ENCODE data around the gene ADCK2.
"Not testable (repeated sequence)": the region's sequence is repeated elsewhere in the genome, so short reads cannot be mapped to it uniquely, and the experiment has no call there.

ADCK2 gene

DNA sequence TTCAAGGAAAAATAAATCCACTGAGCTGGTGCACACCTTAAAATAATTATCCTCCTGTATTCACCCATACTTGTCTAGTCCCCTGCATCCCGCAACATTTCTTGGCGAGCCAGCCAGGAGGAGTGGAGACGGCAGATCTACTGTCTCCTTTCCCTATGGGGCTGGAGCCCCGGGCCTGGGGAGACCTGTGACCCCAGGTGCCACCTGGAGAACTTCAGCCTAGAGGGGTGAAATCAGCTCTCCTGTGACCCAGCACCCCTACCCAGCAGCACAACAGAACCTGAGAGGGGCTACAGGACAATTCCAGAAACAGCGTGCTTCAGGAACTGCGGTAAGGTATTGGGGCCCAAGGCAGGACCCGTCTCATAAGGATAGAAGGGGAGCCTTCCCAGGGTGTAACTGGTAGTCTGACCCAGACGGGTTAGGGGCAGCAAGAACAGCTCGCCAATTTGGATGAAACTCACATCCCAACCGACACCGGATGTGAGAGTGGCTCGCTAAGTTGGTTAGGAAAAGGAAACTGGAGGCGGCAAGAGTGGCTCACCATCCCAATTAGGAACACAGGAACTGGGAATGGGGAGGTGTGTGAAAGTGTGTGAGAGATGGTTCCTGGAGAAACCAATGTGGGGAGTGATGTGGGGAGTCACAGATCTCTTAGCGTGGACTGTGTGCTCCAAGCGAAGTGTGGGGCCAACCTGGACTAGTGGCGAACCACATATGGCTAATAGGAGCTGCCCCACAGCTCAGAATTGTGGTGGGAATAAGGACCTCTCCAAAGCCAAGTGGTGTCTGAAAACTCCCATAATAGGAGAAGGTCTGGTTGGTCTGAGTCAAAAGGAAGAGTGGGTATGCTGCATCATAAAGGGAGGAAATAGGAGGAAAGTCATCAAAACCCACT is 17.0 kb upstream of the ADCK2 start:
- in situ Hi-C loops (cut with MboI; ENCODE audit: low sequenced_read_pairs), result no loop called here
- H3K4me1 ChIP-seq, result peaks cover 4% of the 10 kb centered on the region
- H3K9me3 ChIP-seq, result no peaks in the 10 kb centered on the region
- no peak for DNase-seq (ENCODE audit: low spot score in 2 of 2)
- no peaks in the 10 kb centered on the region for H3K36me3 ChIP-seq (replicated peaks)
- peaks cover 3% of the 10 kb centered on the region; the same call in 1 of the 2 replicates for H3K27me3 ChIP-seq (ENCODE audit: low read depth)
- H3K4me3 ChIP-seq, result no peak overlapping the region

GRCh38 chr7:140656548-140657515 is 15.9 kb upstream of the ADCK2 start:
- Histone ChIP-seq H3K27me3 (ENCODE audit: low read depth) (peaks cover 3% of the 10 kb centered on the region; the same call in 1 of the 2 replicates), H3K36me3 (replicated peaks) (no peaks in the 10 kb centered on the region), H3K9me3 (no peaks in the 10 kb centered on the region), H3K4me3 (no peak overlapping the region), H3K4me1 (peaks cover 4% of the 10 kb centered on the region)
- in situ Hi-C loops (cut with MboI; ENCODE audit: low sequenced_read_pairs), result no loop called here
- no peak for DNase-seq (ENCODE audit: low spot score in 2 of 2)

- no peaks in the 10 kb centered on the region for H3K36me3 ChIP-seq (replicated peaks)
- H3K4me1 ChIP-seq, result peaks cover 4% of the 10 kb centered on the region
- no peak for DNase-seq (ENCODE audit: low spot score in 2 of 2)
- in situ Hi-C loops (cut with MboI; ENCODE audit: low sequenced_read_pairs), result no loop called here
- H3K9me3 ChIP-seq, result no peaks in the 10 kb centered on the region
- no peak overlapping the region for H3K4me3 ChIP-seq
- peaks cover 3% of the 10 kb centered on the region; the same call in 1 of the 2 replicates for H3K27me3 ChIP-seq (ENCODE audit: low read depth)
Observed at GRCh38 chr7:140657891-140658290, 14.9 kb upstream of the ADCK2 start.

DNA sequence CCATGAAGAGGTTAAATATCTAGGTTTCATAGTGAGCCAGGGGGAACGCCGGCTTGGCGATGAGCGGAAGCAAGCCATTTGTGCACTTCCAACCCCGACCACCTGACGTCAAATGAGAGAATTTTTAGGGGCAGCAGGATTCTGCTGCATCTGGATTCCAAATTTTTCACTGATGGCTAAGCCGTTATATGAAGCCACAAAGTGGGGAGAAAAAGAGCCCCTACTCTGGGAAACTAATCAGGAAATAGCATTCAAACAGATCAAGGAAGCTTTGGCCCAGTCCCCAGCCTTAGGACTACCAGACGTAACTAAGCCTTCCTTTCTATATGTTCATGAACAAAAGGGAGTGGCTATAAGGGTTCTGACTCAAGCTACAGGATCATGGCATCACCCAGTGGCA is 12.9 kb upstream of the ADCK2 start:
- Histone ChIP-seq H3K4me3 (no peak overlapping the region), H3K36me3 (replicated peaks) (no peaks in the 10 kb centered on the region), H3K9me3 (no peaks in the 10 kb centered on the region), H3K27me3 (ENCODE audit: low read depth) (peaks cover 8% of the 10 kb centered on the region), H3K4me1 (no peaks in the 10 kb centered on the region)
- in situ Hi-C loops (cut with MboI; ENCODE audit: low sequenced_read_pairs), result no loop called here
- DNase-seq (ENCODE audit: low spot score in 2 of 2), result no peak

- in situ Hi-C loops (cut with MboI; ENCODE audit: low sequenced_read_pairs), result no loop called here
- Histone ChIP-seq H3K9me3 (no peaks in the 10 kb centered on the region), H3K4me1 (no peaks in the 10 kb centered on the region), H3K27me3 (ENCODE audit: low read depth) (peaks cover 8% of the 10 kb centered on the region), H3K4me3 (no peak overlapping the region), H3K36me3 (replicated peaks) (no peaks in the 10 kb centered on the region)
- no peak for DNase-seq (ENCODE audit: low spot score in 2 of 2)
Observed at GRCh38 chr7:140661124-140661523, 11.6 kb upstream of the ADCK2 start.

- H3K9me3 ChIP-seq; H3K4me3 ChIP-seq; in situ Hi-C loops (cut with MboI; ENCODE audit: low sequenced_read_pairs); DNase-seq (ENCODE audit: low spot score in 2 of 2); H3K4me1 ChIP-seq; H3K27me3 ChIP-seq (ENCODE audit: low read depth); H3K36me3 ChIP-seq (replicated peaks): not testable (repeated sequence)
Observed at GRCh38 chr7:140662938-140663337, 9.8 kb upstream of the ADCK2 start.

- H3K4me1 ChIP-seq, result peaks cover 3% of the 10 kb centered on the region
- H3K27me3 ChIP-seq (ENCODE audit: low read depth), result peaks cover 5% of the 10 kb centered on the region
- no peak overlapping the region for H3K4me3 ChIP-seq
- in situ Hi-C loops (cut with MboI; ENCODE audit: low sequenced_read_pairs), result no loop called here
- H3K9me3 ChIP-seq, result no peaks in the 10 kb centered on the region
- no peak for DNase-seq (ENCODE audit: low spot score in 2 of 2)
- no peaks in the 10 kb centered on the region for H3K36me3 ChIP-seq (replicated peaks)
Observed at GRCh38 chr7:140667476-140667875, 5.3 kb upstream of the ADCK2 start.

DNA sequence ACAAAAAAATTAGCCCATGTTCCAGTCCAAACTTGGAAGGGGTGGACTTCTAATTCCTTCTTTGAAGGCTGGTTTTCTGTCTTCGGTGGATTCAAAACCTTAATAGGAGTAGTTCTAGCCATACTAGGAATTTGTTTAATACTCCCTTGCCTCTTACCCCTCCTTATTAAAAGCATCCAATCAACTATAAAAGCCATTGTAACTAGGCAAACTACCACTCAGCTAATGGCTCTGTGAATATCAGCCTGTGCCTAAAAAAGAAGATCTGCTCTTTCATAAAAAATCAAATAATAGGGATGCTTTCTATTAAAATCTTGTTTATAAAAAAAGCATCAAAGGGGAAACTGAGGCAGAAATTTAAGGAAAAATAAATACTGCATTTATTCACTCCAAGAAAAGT is 4.1 kb upstream of the ADCK2 start:
- DNase-seq (ENCODE audit: low spot score in 2 of 2), result no peak
- peaks cover 5% of the 10 kb centered on the region for H3K4me1 ChIP-seq
- H3K4me3 ChIP-seq, result no peak overlapping the region
- in situ Hi-C loops (cut with MboI; ENCODE audit: low sequenced_read_pairs), result no loop called here
- H3K27me3 ChIP-seq (ENCODE audit: low read depth), result peaks cover 2% of the 10 kb centered on the region
- H3K9me3 ChIP-seq, result no peaks in the 10 kb centered on the region
- no peaks in the 10 kb centered on the region for H3K36me3 ChIP-seq (replicated peaks)

DNA sequence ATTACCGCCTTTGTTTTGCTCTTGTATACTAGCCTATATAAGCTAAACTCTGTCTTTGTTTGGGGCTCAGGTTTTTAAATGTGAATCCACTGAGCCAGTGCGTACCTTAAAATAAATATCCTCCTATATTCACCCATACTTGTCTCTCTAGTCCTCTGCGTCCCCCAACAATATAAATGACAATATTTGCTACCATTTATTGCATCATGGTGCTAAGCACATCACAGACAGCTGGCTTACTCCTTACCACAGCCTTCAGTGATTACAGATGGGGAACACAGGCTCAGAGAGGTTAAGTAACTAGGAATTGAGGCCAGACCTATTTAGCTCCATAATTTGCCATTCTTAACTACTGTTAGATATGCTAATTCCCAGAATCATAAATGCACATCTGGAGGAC is 3.4 kb upstream of the ADCK2 start:
- Histone ChIP-seq H3K9me3 (no peaks in the 10 kb centered on the region), H3K27me3 (ENCODE audit: low read depth) (no peaks in the 10 kb centered on the region; the same call in 1 of the 2 replicates), H3K36me3 (replicated peaks) (no peaks in the 10 kb centered on the region), H3K4me3 (no peak overlapping the region), H3K4me1 (peaks cover 12% of the 10 kb centered on the region)
- in situ Hi-C loops (cut with MboI; ENCODE audit: low sequenced_read_pairs), result no loop called here
- DNase-seq (ENCODE audit: low spot score in 2 of 2), result no peak

- H3K27me3 ChIP-seq (ENCODE audit: low read depth); H3K36me3 ChIP-seq (replicated peaks); DNase-seq (ENCODE audit: low spot score in 2 of 2); in situ Hi-C loops (cut with MboI; ENCODE audit: low sequenced_read_pairs); H3K9me3 ChIP-seq; H3K4me3 ChIP-seq: not testable (repeated sequence)
- H3K4me1 ChIP-seq, result peaks cover 17% of the 10 kb centered on the region
Observed at GRCh38 chr7:140669862-140670261, 2.9 kb upstream of the ADCK2 start.

- H3K9me3 ChIP-seq, result no peaks in the 10 kb centered on the region
- DNase-seq (ENCODE audit: low spot score in 2 of 2), result no peak
- H3K27me3 ChIP-seq (ENCODE audit: low read depth), result no peaks in the 10 kb centered on the region; the same call in 1 of the 2 replicates
- in situ Hi-C loops (cut with MboI; ENCODE audit: low sequenced_read_pairs), result no loop called here
- H3K36me3 ChIP-seq (replicated peaks), result no peaks in the 10 kb centered on the region
- no peak overlapping the region for H3K4me3 ChIP-seq
- H3K4me1 ChIP-seq, result peaks cover 20% of the 10 kb centered on the region
Observed at GRCh38 chr7:140670343-140670935, 2.3 kb upstream of the ADCK2 start.

- in situ Hi-C loops (cut with MboI; ENCODE audit: low sequenced_read_pairs), result no loop called here
- no peak for DNase-seq (ENCODE audit: low spot score in 2 of 2)
- Histone ChIP-seq H3K4me1 (peaks cover 23% of the 10 kb centered on the region), H3K27me3 (ENCODE audit: low read depth) (no peaks in the 10 kb centered on the region), H3K4me3 (no peak overlapping the region), H3K9me3 (no peaks in the 10 kb centered on the region), H3K36me3 (replicated peaks) (peaks cover 10% of the 10 kb centered on the region; the same call in 1 of the 2 replicates)
Observed at GRCh38 chr7:140671966-140672365, 779 bp upstream of the ADCK2 start.

DNA sequence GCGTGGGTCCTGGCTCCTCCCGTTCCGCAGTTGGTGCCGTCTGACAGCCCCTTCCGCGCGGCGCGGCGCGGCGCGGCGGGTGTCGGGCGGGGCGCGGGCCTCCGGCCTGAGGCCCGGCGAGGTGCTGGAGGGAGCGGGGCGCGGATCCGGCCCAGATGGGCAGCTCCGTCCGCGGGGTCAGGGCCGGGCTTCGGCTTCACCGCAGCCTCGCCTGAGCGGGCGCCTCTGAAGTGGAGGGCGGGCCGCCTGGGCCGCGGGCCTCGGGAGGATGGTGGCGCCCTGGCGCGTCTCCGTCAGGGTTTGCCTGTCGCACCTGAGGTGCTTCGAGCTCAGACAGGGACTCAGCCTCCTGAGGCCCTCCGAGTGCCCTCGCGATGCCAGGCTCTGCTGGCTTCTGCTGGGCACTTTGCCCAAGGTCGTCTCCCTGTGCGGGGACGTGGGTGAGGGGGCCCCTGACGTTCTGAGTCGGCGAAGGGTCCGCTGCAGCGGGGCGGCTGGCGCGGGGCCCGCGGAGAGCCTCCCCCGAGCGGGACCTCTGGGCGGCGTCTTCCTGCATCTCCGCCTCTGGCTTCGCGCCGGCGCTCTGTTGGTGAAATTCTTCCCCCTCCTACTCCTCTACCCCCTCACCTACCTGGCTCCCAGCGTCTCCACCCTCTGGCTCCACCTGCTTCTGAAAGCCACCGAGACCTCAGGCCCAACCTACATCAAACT is 473 bp downstream of the ADCK2 start:
- peaks cover 10% of the 10 kb centered on the region; the same call in 1 of the 2 replicates for H3K36me3 ChIP-seq (replicated peaks)
- H3K9me3 ChIP-seq, result no peaks in the 10 kb centered on the region
- peaks cover 23% of the 10 kb centered on the region for H3K4me1 ChIP-seq
- in situ Hi-C loops (cut with MboI; ENCODE audit: low sequenced_read_pairs), result no loop called here
- no peaks in the 10 kb centered on the region for H3K27me3 ChIP-seq (ENCODE audit: low read depth)
- peak in 1 of 2 experiments; percentile 56 for DNase-seq (ENCODE audit: low spot score in 2 of 2)
- H3K4me3 ChIP-seq, result peak overlapping the region; percentile 50

All from HAP-1 (cell line).